ENCODE results near the gene PICALM. TPM values are rescaled to one million over a fixed set of nuclear protein-coding genes. Genes with fewer than 3 reads are reported as not detected.
A peak's percentile ranks its signal among the peaks of the same experiment; 100 is the strongest.

The PICALM gene
- total and polyA plus RNA-seq, 2 of the 4 experiments (the other 2 are of a cell fraction): 235 to 453 TPM

DNA sequence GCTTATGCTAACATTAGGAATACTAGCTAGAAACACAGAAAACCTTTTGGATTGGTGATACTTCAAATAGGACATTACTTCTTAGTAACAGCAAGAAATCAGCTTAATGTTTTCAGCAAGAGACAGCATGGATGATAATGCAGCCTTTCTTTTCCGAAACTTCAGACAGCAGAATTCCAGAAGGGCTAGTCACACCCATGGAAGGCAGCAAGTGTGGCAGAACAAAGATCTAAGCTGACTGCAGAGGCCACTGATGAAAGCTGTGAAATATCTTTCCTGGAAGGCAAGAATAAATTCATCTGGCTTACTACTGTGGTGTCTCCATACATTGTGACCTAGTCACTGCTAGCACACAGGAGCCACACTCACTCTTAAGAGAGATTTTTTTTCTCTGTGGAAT, 113.4 kb downstream of the PICALM start:
- no peak overlapping the region for H3K14ac ChIP-seq (replicated peaks; ENCODE audit: low read depth, low read length)
- no peak overlapping the region for H2AK9ac ChIP-seq (replicated peaks; ENCODE audit: low read depth, low read length, poor library complexity)
- in situ Hi-C loops (cut with MboI; ENCODE audit: low sequenced_read_pairs): no loop called here
- no peak overlapping the region for H2AK5ac ChIP-seq (ENCODE audit: low read depth, low read length)
- POLR2A ChIA-PET (ENCODE audit: unreplicated experiment): no interaction called here
- 0 out of 4 replicates have a peak overlapping the region, but pooled peaks of 1 of the 2 experiments have one; percentile 29 for H4K8ac ChIP-seq (ENCODE audit: low read depth in 2 of 2, low read length in 2 of 2)
- H3K27me3 ChIP-seq (ENCODE audit: control insufficient read depth, insufficient read depth, low read length): no peaks in the 10 kb centered on the region
- no peak overlapping the region for H4K91ac ChIP-seq (ENCODE audit: insufficient read depth, low read depth, low read length)
- H2BK20ac ChIP-seq (ENCODE audit: low read depth, low read length): no peak overlapping the region
- H4K5ac ChIP-seq (ENCODE audit: low read depth, low read length): no peak overlapping the region
- peaks cover 6% of the 10 kb centered on the region; the same call in 1 of the 2 replicates for H3K9me1 ChIP-seq (ENCODE audit: insufficient read depth, low read length)
- H3K4me1 ChIP-seq (ENCODE audit: control insufficient read depth, insufficient read depth, low read length): peaks cover 1% of the 10 kb centered on the region; the same call in 1 of the 2 replicates
- H3K79me1 ChIP-seq (ENCODE audit: low read depth in 1 of 2, low read length in 2 of 2): peaks cover 6 to 41% of the 10 kb centered on the region in 2 experiments; a peak in 3 of 4 replicates
- no peak overlapping the region for H3K56ac ChIP-seq (ENCODE audit: extremely low read depth, insufficient read depth, low read length)
- TF ChIP-seq NFE2L2 (IDR thresholded peaks at IDR 0.05; ENCODE audit: low read depth, low read length): no peak
- 0 out of 2 replicates have a peak, but pooled peaks have one; percentile 11 for TF ChIP-seq FOS (IDR thresholded peaks at IDR 0.05; ENCODE audit: low read depth, low read length)
- no peak for TF ChIP-seq RCOR1 (IDR thresholded peaks at IDR 0.05; ENCODE audit: insufficient replicate concordance, low read length)
- no peak overlapping the region for H2BK120ac ChIP-seq (ENCODE audit: low read depth, low read length)
- peak overlapping the region; percentile 66 for H2BK5ac ChIP-seq (ENCODE audit: low read depth, low read length, poor library complexity, severe bottlenecking)
- H3K36me3 ChIP-seq (ENCODE audit: control insufficient read depth, insufficient read depth, low read length): peaks cover 16% of the 10 kb centered on the region
- dilution Hi-C loops (cut with HindIII; ENCODE audit: low sequenced_read_pairs, unreplicated experiment): no loop called here
- no peak overlapping the region for H2BK15ac ChIP-seq (ENCODE audit: low read depth, low read length)
- DNase-seq (peak; percentile 78), ATAC-seq (ENCODE audit: low read depth) (peak; percentile 82)
- no peak overlapping the region for H3K4ac ChIP-seq (ENCODE audit: low read depth, low read length)
- H3K27ac ChIP-seq (ENCODE audit: insufficient read depth, low read length): no peak overlapping the region
- no peak overlapping the region for H3K9ac ChIP-seq (ENCODE audit: low read depth, low read length)
- H3K9me3 ChIP-seq (ENCODE audit: control insufficient read depth, insufficient read depth, low read length): no peaks in the 10 kb centered on the region
- H4K20me1 ChIP-seq (ENCODE audit: insufficient read depth, low read length): peaks cover 6% of the 10 kb centered on the region; the same call in 1 of the 2 replicates
- no TSS peak for BruUV-seq (replicated peaks)
- WGBS, 2 experiments (ENCODE audit: extremely low coverage in 2 of 2, insufficient read length in 1 of 2): no CpG with 5 or more reads among the region's 1 CpG
- no peak overlapping the region for H3K4me3 ChIP-seq (ENCODE audit: insufficient read depth, low read depth, low read length)
- no peak overlapping the region for H2AFZ ChIP-seq (replicated peaks; ENCODE audit: low read length, poor library complexity)
- no peak overlapping the region for H3K23ac ChIP-seq (ENCODE audit: low read depth, low read length)
- intact Hi-C loops (cut with micrococcal nuclease): no loop called here
- CTCF ChIA-PET: interaction anchor here (0.8 kb wide), 1 partner anchor 14 kb away, joined by 3 read pairs; no protein-coding TSS in a partner anchor
- peak overlapping the region; percentile 1; the same call in 1 of the 2 replicates for H3K18ac ChIP-seq (ENCODE audit: low read depth, low read length)
- H3K4me2 ChIP-seq (ENCODE audit: low read depth, low read length): peak overlapping the region; percentile 46; the same call in 1 of the 2 replicates

All from IMR-90 (cell line).